Mesothelial cell of epicardium (in vitro differentiated cells): ENCODE results near the gene CPSF4L. TPM values are rescaled to one million over a fixed set of nuclear protein-coding genes. Genes with fewer than 3 reads are reported as not detected.

Experiments used
- DNase-seq, 2 experiments: peaks; one replicate each; pipeline ENCODE4 v3.0.0; 2021; ENCODE audit warnings: low spot score in 2 of 2; ENCODE audit not compliant: unreplicated experiment in 2 of 2
- H3K27ac Mint-ChIP-seq: 2 replicates; pipeline ENCODE4 v1.8.0; 2021; ENCODE audit warnings: mixed read lengths
- H3K27me3 Mint-ChIP-seq: 2 replicates; pipeline ENCODE4 v1.8.0; 2021; ENCODE audit warnings: low read depth, mixed read lengths
- H3K36me3 Mint-ChIP-seq: 2 replicates; pipeline ENCODE4 v1.8.0; 2021; ENCODE audit warnings: mixed read lengths
- H3K4me1 Mint-ChIP-seq: 2 replicates; pipeline ENCODE4 v1.8.0; 2021; ENCODE audit warnings: mixed read lengths
- H3K4me3 Mint-ChIP-seq: 2 replicates; pipeline ENCODE4 v1.8.0; 2021; ENCODE audit warnings: mild to moderate bottlenecking, moderate library complexity, mixed read lengths
- H3K9me3 Mint-ChIP-seq: 2 replicates; pipeline ENCODE4 v1.8.0; 2021; ENCODE audit warnings: mixed read lengths
- CTCF ChIP-seq: fragments of 200-600 bp; sonication (generic); IDR thresholded peaks from one replicate; pipeline ENCODE4 v1.5.0; 2021; ENCODE audit warnings: antibody characterized with exemption; ENCODE audit not compliant: unreplicated experiment
- total RNA-seq: library from RNA; stranded (reverse); gene quantifications from 3 replicates; pipeline ENCODE4 v1.2.1, GENCODE V29; 2021

The CPSF4L gene
- total RNA-seq, 1 donor from 2014 or later: 0.40 TPM

GRCh38 chr17:73210002-73210678 lies 51.5 kb downstream of the CPSF4L start:
- Mint-ChIP-seq H3K9me3 (no peaks in the 10 kb centered on the region), H3K4me1 (no peaks in the 10 kb centered on the region), H3K4me3 (no peak overlapping the region), H3K36me3 (peaks cover 32% of the 10 kb centered on the region), H3K27me3 (no peaks in the 10 kb centered on the region), H3K27ac (peak overlapping the region; percentile 61)
- peak; percentile 70 for TF ChIP-seq CTCF
- DNase-seq: no peak

DNA sequence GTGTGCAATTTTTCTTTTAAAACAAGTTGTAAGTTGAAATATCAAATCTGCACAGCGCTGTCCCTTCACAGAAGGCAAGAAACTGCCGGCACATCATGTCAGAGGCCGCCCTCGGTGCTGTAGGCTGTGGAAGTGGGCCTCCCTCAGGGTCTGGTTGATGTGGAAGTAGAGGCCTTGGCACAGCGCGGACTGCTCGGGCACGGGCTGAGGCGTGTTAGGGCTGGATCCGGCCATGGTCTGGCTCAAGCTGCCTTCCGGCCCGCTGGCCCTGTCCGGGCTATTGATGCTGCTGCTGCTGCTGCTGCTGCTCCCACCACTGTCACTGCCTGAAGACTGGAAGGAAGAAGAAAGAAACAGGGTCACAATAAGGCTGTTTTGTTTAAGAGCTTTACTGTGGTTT lies 52.2 kb downstream of the CPSF4L start:
- Mint-ChIP-seq H3K9me3 (no peaks in the 10 kb centered on the region), H3K4me1 (no peaks in the 10 kb centered on the region), H3K27ac (no peak overlapping the region), H3K36me3 (peaks cover 34% of the 10 kb centered on the region), H3K27me3 (no peaks in the 10 kb centered on the region), H3K4me3 (no peak overlapping the region)
- no peak for TF ChIP-seq CTCF
- DNase-seq: no peak

DNA sequence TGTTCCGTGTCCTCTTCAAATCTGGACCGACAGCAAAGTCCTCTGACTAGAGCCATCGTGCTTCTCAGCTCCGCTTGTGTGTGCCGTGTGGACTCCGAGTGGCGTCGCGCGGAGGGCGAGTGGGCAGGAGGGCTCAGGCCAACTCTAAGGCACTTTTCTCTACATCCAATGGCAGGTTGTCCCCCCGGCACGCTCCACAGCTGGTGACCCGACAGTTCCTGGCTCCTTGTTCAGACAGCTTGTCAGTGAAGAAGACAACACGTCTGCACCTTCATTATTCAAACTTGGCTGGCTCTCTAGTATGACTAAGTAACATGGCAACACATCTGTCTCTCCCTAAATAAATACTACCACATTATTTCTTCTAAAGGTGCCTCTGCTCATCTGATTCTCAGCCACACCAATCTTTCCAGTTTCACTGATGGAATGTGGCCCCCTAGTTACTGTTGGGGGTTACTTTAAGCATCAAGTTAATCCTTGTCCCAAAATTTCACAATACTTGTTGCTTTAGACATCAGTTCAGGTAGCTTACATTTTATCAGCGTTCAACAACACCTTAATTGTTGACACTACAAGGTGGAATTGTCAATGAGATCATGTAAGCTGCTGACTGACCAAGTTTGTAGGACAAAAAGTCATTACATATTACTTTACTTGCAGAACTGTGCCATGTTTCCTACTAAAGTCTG lies 53.4 kb downstream of the CPSF4L start:
- no peak for TF ChIP-seq CTCF
- H3K4me1 Mint-ChIP-seq: no peaks in the 10 kb centered on the region
- DNase-seq: no peak
- H3K27ac Mint-ChIP-seq: no peak overlapping the region
- H3K4me3 Mint-ChIP-seq: no peak overlapping the region
- H3K9me3 Mint-ChIP-seq: no peaks in the 10 kb centered on the region
- H3K27me3 Mint-ChIP-seq: no peaks in the 10 kb centered on the region
- peaks cover 42% of the 10 kb centered on the region for H3K36me3 Mint-ChIP-seq

- no peak for DNase-seq
- Mint-ChIP-seq H3K27me3 (no peaks in the 10 kb centered on the region), H3K36me3 (peaks cover 55% of the 10 kb centered on the region), H3K4me1 (no peaks in the 10 kb centered on the region), H3K4me3 (no peak overlapping the region), H3K9me3 (no peaks in the 10 kb centered on the region), H3K27ac (no peak overlapping the region)
- TF ChIP-seq CTCF: no peak
Measured at GRCh38 chr17:73205459-73205961, 56.2 kb downstream of the CPSF4L start.

- DNase-seq: no peak
- H3K27ac Mint-ChIP-seq: peak overlapping the region; percentile 39
- no peaks in the 10 kb centered on the region for H3K9me3 Mint-ChIP-seq
- no peak overlapping the region for H3K4me3 Mint-ChIP-seq
- no peaks in the 10 kb centered on the region for H3K4me1 Mint-ChIP-seq
- no peak for TF ChIP-seq CTCF
- H3K36me3 Mint-ChIP-seq: peaks cover 63% of the 10 kb centered on the region
- no peaks in the 10 kb centered on the region for H3K27me3 Mint-ChIP-seq
Measured at GRCh38 chr17:73203788-73204479, 57.7 kb downstream of the CPSF4L start.
